HUES64 (cell line): ENCODE measurements around the gene FGF1.

Source experiments
- H3K27ac ChIP-seq: 2 replicates; pipeline ENCODE4 v1.7.0; 2013; ENCODE audit warnings: low read depth, low read length, inconsistent platforms
- H3K27me3 ChIP-seq: 2 replicates; pipeline ENCODE4 v1.6.1; 2013; ENCODE audit warnings: mild to moderate bottlenecking, low read length; ENCODE audit not compliant: insufficient read depth
- H3K36me3 ChIP-seq: 2 replicates; pipeline ENCODE4 v1.6.1; 2013; ENCODE audit warnings: mild to moderate bottlenecking, low read length; ENCODE audit not compliant: insufficient read depth
- H3K4me1 ChIP-seq: 2 replicates; pipeline ENCODE4 v1.6.1; 2013; ENCODE audit warnings: mild to moderate bottlenecking, low read length, moderate library complexity; ENCODE audit not compliant: insufficient read depth
- H3K4me3 ChIP-seq: 2 replicates; pipeline ENCODE4 v1.5.1; 2013; ENCODE audit warnings: mild to moderate bottlenecking, low read length, moderate library complexity
- H3K9ac ChIP-seq: 2 replicates; pipeline ENCODE4 v1.6.1; 2013; ENCODE audit warnings: mild to moderate bottlenecking, low read depth, low read length
- H3K9me3 ChIP-seq: 2 replicates; pipeline ENCODE4 v1.6.1; 2013; ENCODE audit warnings: low read depth, low read length; ENCODE audit not compliant: insufficient read depth
- WGBS: fragments of 150-250, 120-280 bp; methylation state at CpG from one replicate; pipeline ENCODE4 v1.1.7; 2013; ENCODE audit warnings: missing lambda C conversion rate; 5-methylcytosine and 5-hydroxymethylcytosine counted together

Gene FGF1

DNA sequence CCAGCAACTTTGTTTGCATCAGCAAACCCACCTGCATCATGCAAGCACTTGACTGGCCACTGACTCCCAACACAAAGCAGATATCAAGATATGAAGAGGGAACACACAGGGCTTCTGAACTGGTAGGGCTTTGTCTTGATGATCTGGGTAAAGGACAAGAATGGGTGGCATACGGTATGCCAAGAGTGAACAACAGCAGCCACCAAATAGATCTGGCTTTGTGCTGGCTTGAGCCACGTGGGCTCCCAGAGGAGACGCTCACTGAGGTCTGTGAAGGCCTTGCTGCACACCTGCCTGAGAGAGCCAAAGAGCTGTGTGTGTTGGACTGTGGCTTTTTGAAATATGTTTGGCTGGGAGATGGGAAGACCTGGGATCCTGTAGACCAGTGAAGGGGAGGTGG lies 43.5 kb downstream of the FGF1 start:
- H3K9ac ChIP-seq, result no peak overlapping the region
- H3K4me1 ChIP-seq, result peaks cover 17% of the 10 kb centered on the region
- H3K27me3 ChIP-seq, result no peaks in the 10 kb centered on the region
- H3K36me3 ChIP-seq, result no peaks in the 10 kb centered on the region
- H3K9me3 ChIP-seq, result no peaks in the 10 kb centered on the region
- no peak overlapping the region for H3K4me3 ChIP-seq
- 77% methylated on average over 3 of the region's 3 CpGs for WGBS
- no peak overlapping the region for H3K27ac ChIP-seq

DNA sequence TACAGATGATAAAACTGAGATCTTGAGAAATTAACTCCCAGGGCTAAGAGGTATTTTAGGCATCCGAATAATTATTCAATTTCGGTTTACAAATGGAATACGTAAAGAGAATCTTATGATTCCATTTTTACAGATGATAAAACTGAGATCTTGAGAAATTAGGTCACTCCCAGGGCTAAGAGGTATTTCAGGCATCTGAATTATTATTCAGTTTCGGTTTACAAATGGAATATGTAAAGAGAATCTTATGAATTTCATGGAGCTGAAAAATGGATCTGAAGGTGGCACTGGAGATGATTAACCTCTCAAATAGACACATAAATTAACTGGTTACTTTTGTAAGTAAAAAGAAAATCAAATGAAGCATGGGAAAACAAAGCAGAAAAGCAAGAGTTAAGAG lies 44.2 kb downstream of the FGF1 start:
- Histone ChIP-seq H3K4me1 (peaks cover 17% of the 10 kb centered on the region), H3K27me3 (no peaks in the 10 kb centered on the region), H3K9me3 (no peaks in the 10 kb centered on the region), H3K36me3 (no peaks in the 10 kb centered on the region), H3K9ac (no peak overlapping the region), H3K27ac (no peak overlapping the region), H3K4me3 (no peak overlapping the region)
- 94% methylated on average over 4 of the region's 4 CpGs for WGBS

DNA sequence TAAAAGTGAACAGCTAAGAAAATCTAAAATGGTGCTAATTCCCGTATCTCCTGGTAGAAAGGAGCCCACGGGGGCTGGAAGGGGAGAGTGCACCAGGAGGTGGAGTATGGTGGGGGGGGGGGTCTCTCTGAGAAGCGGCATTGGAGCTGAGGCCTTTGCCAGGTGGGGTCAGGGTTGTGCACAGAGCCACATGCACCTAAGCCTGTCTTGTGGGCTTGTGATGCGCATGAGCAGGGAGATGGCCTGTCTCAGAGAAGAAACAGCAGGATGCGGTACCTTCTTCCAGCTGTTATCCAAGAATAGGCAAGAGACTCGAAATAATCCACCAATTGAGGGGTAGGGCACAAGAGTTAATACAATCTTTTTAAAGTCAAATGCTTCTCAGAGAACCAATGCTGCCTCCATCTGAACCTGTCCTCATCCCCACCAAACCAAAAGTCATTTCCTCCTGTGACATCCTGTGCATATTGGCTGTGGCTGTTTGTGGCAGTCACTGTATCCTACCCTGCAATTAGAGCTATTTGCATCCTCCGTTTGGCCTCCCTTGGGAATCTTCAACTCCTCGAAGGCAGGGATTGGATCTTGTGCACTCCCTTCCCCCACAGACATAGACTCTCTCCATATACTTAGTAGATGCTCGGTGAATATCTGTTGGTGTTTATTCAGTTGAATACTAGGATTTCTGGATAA lies 45.4 kb downstream of the FGF1 start:
- Histone ChIP-seq H3K9ac (no peak overlapping the region), H3K9me3 (no peaks in the 10 kb centered on the region), H3K4me1 (peaks cover 17% of the 10 kb centered on the region), H3K36me3 (no peaks in the 10 kb centered on the region), H3K4me3 (no peak overlapping the region), H3K27me3 (no peaks in the 10 kb centered on the region), H3K27ac (no peak overlapping the region)
- WGBS, result 61% methylated on average over 8 of the region's 9 CpGs

DNA sequence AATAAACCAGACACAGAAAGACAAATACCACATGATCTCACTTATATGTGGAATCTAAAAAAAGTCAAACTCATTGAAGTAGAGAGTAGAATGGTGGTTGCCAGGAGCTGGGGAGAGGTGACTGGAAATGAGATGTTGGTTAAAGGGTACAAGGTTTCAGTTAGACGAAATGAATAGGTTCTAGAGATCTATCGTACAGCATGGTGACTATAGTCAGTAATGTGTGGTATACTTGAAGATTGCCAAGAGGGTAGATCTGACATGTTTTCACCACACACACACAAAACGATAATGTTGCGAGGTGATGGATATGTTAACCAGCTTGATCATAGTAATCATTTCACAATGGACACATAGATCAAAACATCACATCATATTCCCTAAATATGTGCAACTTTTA lies 46.4 kb downstream of the FGF1 start:
- H3K27ac ChIP-seq, result no peak overlapping the region
- H3K9me3 ChIP-seq, result no peaks in the 10 kb centered on the region
- no peaks in the 10 kb centered on the region for H3K27me3 ChIP-seq
- H3K4me3 ChIP-seq, result no peak overlapping the region
- H3K4me1 ChIP-seq, result peaks cover 14% of the 10 kb centered on the region
- no peak overlapping the region for H3K9ac ChIP-seq
- WGBS, result 86% methylated on average over 4 of the region's 4 CpGs
- no peaks in the 10 kb centered on the region for H3K36me3 ChIP-seq

DNA sequence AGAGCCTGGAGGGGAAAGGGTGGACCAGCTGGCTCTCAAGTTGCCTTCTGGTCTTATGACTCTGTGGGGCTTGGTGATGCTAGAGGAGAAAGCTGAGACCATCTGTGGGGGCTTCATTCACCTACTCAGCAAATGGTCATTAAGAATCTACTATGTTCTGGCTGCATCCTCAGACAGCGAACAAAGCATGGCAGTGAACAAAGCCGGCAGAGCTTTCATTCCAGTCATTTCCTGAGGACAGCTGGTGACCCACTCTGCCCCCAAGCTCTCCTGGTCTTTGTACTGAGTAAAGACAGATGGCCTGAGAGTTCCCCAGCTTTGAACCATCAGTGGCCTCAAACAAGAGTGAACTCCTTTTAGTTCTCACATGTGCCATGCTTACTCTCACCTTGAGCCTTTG lies 48.0 kb downstream of the FGF1 start:
- H3K4me3 ChIP-seq, result no peak overlapping the region
- H3K27me3 ChIP-seq, result no peaks in the 10 kb centered on the region
- peaks cover 8% of the 10 kb centered on the region for H3K4me1 ChIP-seq
- no peak overlapping the region for H3K9ac ChIP-seq
- 94% methylated on average over 2 of the region's 2 CpGs for WGBS
- no peaks in the 10 kb centered on the region for H3K36me3 ChIP-seq
- no peaks in the 10 kb centered on the region for H3K9me3 ChIP-seq
- H3K27ac ChIP-seq, result no peak overlapping the region

DNA sequence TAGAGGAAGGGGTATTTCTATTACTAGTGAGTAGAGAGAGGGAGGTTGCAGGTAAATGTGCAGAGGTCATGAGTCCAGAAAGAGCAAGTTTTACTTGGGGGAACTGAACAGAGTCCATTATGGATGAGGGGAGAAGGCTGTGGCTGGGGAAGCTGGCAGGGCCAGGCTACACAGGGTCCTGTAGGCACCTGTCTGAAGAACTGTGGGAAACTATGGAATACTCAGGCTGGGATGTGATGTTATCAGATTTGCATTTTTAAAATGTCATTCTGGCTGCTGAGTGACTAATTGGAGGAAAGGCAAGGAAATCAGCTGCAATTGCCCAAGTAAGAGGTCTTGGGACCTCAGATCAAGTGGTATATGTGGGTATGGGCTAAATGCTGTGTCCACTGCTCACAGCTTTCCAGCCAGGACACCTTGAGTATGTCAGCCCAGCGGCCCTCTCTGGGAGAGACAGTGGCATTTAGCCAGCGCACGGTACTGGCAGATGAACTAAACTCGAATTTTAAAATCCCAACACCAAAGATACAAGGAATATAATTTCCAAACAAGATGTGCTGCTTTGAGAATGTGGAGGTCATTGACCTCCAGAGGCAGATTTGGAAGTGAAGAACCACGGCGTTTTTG lies 49.1 kb downstream of the FGF1 start:
- H3K27ac ChIP-seq, result no peak overlapping the region
- peaks cover 8% of the 10 kb centered on the region for H3K4me1 ChIP-seq
- H3K4me3 ChIP-seq, result no peak overlapping the region
- WGBS, result 97% methylated on average over 5 of the region's 6 CpGs
- no peaks in the 10 kb centered on the region for H3K9me3 ChIP-seq
- no peak overlapping the region for H3K9ac ChIP-seq
- no peaks in the 10 kb centered on the region for H3K36me3 ChIP-seq
- H3K27me3 ChIP-seq, result no peaks in the 10 kb centered on the region

DNA sequence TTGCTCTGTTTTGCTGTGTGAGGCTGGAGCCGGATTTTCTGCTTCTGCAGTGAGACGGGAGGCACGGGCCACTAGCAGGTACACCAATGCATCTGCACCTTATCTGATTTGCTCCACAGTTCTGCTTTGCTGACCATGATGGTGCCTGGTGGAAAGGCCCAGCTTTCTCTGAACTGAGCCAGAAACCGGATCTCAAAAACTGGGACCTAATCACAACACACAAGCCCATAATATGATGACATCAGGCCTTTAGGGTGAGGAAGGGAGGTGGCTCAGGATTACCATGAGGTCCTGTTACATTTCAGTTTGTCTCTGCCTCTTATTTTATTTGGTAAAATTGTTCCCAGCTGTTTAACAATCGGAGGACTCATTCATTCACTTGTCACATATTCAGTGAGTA lies 49.8 kb downstream of the FGF1 start:
- Histone ChIP-seq H3K4me3 (no peak overlapping the region), H3K9ac (no peak overlapping the region), H3K36me3 (no peaks in the 10 kb centered on the region), H3K27me3 (no peaks in the 10 kb centered on the region), H3K9me3 (no peaks in the 10 kb centered on the region), H3K27ac (no peak overlapping the region), H3K4me1 (peaks cover 8% of the 10 kb centered on the region)
- WGBS, result 84% methylated on average over 5 of the region's 5 CpGs

DNA sequence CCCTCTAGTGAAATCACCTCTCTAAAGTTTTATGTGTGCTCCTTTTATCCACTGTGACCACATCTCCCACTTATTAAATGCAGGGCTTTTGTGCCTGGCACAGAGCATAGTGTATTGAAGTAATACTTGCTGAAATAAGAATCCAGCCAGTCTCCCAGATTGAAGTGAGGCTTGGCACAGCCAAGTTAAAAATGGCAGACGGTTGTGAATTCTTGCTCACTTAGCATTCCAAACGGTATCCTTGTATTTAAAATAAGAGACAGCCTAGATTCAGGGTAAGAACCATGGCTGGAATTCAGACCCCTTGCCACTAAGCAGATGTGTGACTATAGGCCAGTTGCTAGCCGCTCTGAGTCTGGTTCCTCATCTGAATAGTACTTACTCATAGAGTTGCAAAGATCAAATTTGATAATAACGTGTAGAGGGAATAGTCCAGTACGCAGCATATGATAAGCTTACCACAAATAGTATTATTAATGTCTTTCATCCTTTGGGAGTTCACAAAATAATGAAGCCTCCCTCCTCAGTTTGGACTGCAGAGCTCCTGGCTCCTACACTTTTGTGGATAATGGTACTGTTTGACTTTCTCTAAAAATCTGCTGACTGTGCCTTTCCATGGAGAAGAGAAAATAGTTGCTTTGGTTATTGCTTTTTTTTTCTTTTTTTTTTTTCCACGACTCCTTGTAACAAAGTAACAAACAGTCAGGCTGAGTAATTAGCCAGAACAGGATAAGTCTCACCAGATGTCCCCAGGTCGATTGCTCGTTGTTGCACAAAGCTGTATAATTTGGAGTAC lies 51.5 kb downstream of the FGF1 start:
- Histone ChIP-seq H3K36me3 (no peaks in the 10 kb centered on the region), H3K9me3 (no peaks in the 10 kb centered on the region), H3K9ac (no peak overlapping the region), H3K4me1 (no peaks in the 10 kb centered on the region), H3K27ac (no peak overlapping the region), H3K27me3 (no peaks in the 10 kb centered on the region), H3K4me3 (no peak overlapping the region)
- WGBS, result 86% methylated on average over 6 of the region's 8 CpGs

DNA sequence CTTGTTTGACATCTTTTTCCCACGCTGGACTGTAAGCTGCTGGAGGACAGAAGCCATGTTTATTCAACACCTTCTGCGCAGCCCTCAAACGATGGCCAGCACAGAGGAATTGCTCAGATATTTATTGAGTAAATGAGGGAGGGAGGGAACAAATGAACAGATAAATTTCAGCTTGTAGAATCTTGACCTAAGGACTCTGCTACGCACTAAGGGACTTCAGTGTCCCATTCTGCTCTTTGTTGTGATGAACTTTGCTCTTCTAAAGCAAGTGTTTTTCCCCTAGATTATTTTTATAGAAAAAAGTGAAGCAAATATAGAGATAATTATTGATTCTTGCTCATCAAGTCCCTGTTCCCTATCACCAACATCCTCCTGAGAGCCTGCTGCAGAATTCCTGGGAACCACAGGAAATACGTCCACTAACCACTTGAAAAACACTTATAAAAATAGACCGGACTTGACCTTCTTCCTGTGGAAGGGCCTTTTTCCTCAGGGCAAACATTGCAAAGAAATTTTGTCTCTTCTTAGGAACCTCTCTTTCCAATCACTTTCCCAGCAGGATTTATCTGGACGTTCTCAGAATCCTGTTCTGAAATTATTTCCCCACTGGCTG lies 54.9 kb downstream of the FGF1 start:
- no peak overlapping the region for H3K4me3 ChIP-seq
- no peak overlapping the region for H3K9ac ChIP-seq
- no peaks in the 10 kb centered on the region for H3K9me3 ChIP-seq
- no peaks in the 10 kb centered on the region for H3K27me3 ChIP-seq
- WGBS, result 93% methylated on average over 7 of the region's 7 CpGs
- H3K27ac ChIP-seq, result no peak overlapping the region
- peaks cover 13% of the 10 kb centered on the region for H3K4me1 ChIP-seq
- H3K36me3 ChIP-seq, result no peaks in the 10 kb centered on the region

DNA sequence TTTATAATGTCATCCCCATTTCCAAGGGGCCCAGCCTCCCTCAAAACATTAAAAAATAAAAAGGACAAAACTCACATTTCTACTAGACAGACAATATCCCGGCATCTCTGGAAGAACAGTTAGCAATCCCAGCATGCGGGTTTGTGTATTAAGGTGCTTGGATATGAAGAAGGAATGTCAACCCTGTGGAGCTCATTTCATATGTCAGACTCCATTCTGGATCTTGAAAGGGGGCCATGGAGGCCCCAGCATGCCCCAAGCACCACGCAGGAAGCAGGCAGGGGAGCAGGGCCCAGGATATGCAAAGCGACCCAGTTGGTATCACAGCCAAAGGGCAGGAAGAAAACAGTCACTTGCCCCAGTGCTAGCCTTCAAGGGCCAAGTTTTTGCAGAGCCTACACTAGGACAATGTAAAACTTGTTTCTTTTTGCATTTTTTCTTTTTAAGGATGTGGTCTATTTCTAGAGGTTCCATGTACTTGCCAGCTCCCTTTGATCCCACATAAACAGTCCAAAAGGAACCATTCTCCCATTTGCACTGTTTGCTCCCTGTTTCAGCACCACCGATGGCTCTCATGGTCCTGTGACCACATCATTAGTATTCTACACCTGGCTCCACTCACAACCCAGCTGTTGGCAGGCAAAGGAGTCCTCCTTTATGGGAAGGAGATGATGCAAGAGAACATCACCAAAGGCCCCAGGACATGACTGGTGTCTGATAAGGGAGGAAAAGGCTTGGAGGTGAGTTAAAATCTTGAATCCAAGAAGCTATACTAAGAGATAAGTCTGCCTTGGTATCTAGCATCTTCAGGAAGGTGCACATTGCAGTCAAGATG lies 58.3 kb downstream of the FGF1 start:
- no peaks in the 10 kb centered on the region for H3K9me3 ChIP-seq
- H3K4me3 ChIP-seq, result no peak overlapping the region
- H3K4me1 ChIP-seq, result peaks cover 31% of the 10 kb centered on the region
- 84% methylated on average over 5 of the region's 5 CpGs for WGBS
- no peak overlapping the region for H3K27ac ChIP-seq
- no peaks in the 10 kb centered on the region for H3K36me3 ChIP-seq
- no peak overlapping the region for H3K9ac ChIP-seq
- H3K27me3 ChIP-seq, result no peaks in the 10 kb centered on the region
